OCI-LY1 (cell line): Measurements from ENCODE around the gene KCNJ12.

ENCODE experiments used
- CTCF ChIP-seq: fragments of 200-600 bp; sonication (generic), shearing (Covaris generic); IDR thresholded peaks from 2 replicates; pipeline ENCODE4 v1.5.1; 2017; ENCODE audit warnings: mild to moderate bottlenecking, antibody characterized with exemption, low read length, moderate library complexity, mixed read lengths
- EZH2 ChIP-seq: fragments of 200-600 bp; sonication (generic), shearing (Covaris generic); IDR thresholded peaks from 2 replicates; pipeline ENCODE4 v1.8.0; 2017; ENCODE audit warnings: borderline replicate concordance, mixed run types, mild to moderate bottlenecking, antibody characterized with exemption, low read length, moderate library complexity, mixed read lengths

GRCh38 chr17:21352221-21352980 is 23.8 kb upstream of the KCNJ12 start:
- no peak for TF ChIP-seq CTCF
- no peak for TF ChIP-seq EZH2
